Effector memory CD8-positive, alpha-beta T cell (primary cell): ENCODE data around the gene DSCAML1.
"Not testable (repeated sequence)": the region's sequence is repeated elsewhere in the genome, so short reads cannot be mapped to it uniquely, and the experiment has no call there.

Experiments
- ATAC-seq: fragments of 150-1000 bp; cut with Tn5 transposase; replicated peaks from 2 replicates; pipeline ENCODE4 v1.10.0; 2021; ENCODE audit warnings: mild to moderate bottlenecking, moderate library complexity
- DNase-seq, 3 experiments: peaks; one replicate each; pipeline ENCODE4 v3.0.0; 2021
- H3K27ac Mint-ChIP-seq, 2 donors: one replicate each; pipeline ENCODE4 v1.8.0; 2022; ENCODE audit warnings: mild to moderate bottlenecking in 2 of 2, mixed read lengths in 2 of 2, moderate library complexity in 2 of 2
- H3K27me3 Mint-ChIP-seq, 2 donors: one replicate each; pipeline ENCODE4 v1.8.0; 2022; ENCODE audit warnings: mixed read lengths in 2 of 2
- H3K36me3 Mint-ChIP-seq: one replicate; pipeline ENCODE4 v1.8.0; 2022; ENCODE audit warnings: mild to moderate bottlenecking, moderate library complexity, mixed read lengths; ENCODE audit not compliant: insufficient read depth
- H3K4me1 Mint-ChIP-seq, 2 donors: one replicate each; pipeline ENCODE4 v1.8.0; 2022; ENCODE audit warnings: low read depth in 2 of 2, mixed read lengths in 2 of 2
- H3K4me3 Mint-ChIP-seq, 2 donors: one replicate each; pipeline ENCODE4 v1.8.0; 2022; ENCODE audit warnings: mild to moderate bottlenecking in 2 of 2, mixed read lengths in 2 of 2, moderate library complexity in 2 of 2
- H3K9me3 Mint-ChIP-seq, 2 donors: one replicate each; pipeline ENCODE4 v1.8.0; 2022; ENCODE audit warnings: mixed read lengths in 2 of 2

DSCAML1 gene

GRCh38 chr11:117461396-117462182, 335.4 kb downstream of the DSCAML1 start:
- DNase-seq (no peak), ATAC-seq (no peak)
- Mint-ChIP-seq H3K4me3 (no peak overlapping the region), H3K4me1 (peaks cover 0 to 6% of the 10 kb centered on the region in 2 donors), H3K9me3 (no peaks in the 10 kb centered on the region), H3K27me3 (peaks cover 23 to 67% of the 10 kb centered on the region in 2 donors), H3K36me3 (no peaks in the 10 kb centered on the region), H3K27ac (no peak overlapping the region)

- Mint-ChIP-seq H3K4me1 (peaks cover 0 to 6% of the 10 kb centered on the region in 2 donors), H3K27me3 (peaks cover 16 to 79% of the 10 kb centered on the region in 2 donors), H3K4me3 (no peak overlapping the region), H3K27ac (no peak overlapping the region), H3K36me3 (no peaks in the 10 kb centered on the region), H3K9me3 (no peaks in the 10 kb centered on the region)
- ATAC-seq (no peak), DNase-seq (no peak)
Observed at GRCh38 chr11:117459979-117460300, 337.1 kb downstream of the DSCAML1 start.

- H3K9me3 Mint-ChIP-seq: peaks cover 0 to 5% of the 10 kb centered on the region in 2 donors
- ATAC-seq: no peak
- peaks cover 18 to 79% of the 10 kb centered on the region in 2 donors for H3K27me3 Mint-ChIP-seq
- no peak overlapping the region for H3K27ac Mint-ChIP-seq
- H3K4me3 Mint-ChIP-seq: no peak overlapping the region
- no peak for DNase-seq
- H3K4me1 Mint-ChIP-seq: peaks cover 0 to 6% of the 10 kb centered on the region in 2 donors
- H3K36me3 Mint-ChIP-seq: no peaks in the 10 kb centered on the region
Observed at GRCh38 chr11:117459123-117459978, 337.7 kb downstream of the DSCAML1 start.

- Mint-ChIP-seq H3K27ac (no peak overlapping the region), H3K9me3 (peaks cover 2 to 10% of the 10 kb centered on the region in 2 donors), H3K27me3 (peaks cover 27 to 76% of the 10 kb centered on the region in 2 donors), H3K4me1 (peaks cover 0 to 6% of the 10 kb centered on the region in 2 donors), H3K36me3 (no peaks in the 10 kb centered on the region), H3K4me3 (no peak overlapping the region)
- DNase-seq (no peak), ATAC-seq (no peak)
Observed at GRCh38 chr11:117458275-117459122, 338.5 kb downstream of the DSCAML1 start.

GRCh38 chr11:117457835-117458234, 339.2 kb downstream of the DSCAML1 start:
- Mint-ChIP-seq H3K36me3 (no peaks in the 10 kb centered on the region), H3K27ac (no peak overlapping the region), H3K9me3 (peaks cover 2 to 10% of the 10 kb centered on the region in 2 donors), H3K4me3 (no peak overlapping the region), H3K27me3 (peaks cover 28 to 75% of the 10 kb centered on the region in 2 donors), H3K4me1 (peaks cover 0 to 6% of the 10 kb centered on the region in 2 donors)
- ATAC-seq: no peak
- DNase-seq: no peak

GRCh38 chr11:117457031-117457785, 339.8 kb downstream of the DSCAML1 start:
- no peak overlapping the region for H3K27ac Mint-ChIP-seq
- no peaks in the 10 kb centered on the region for H3K36me3 Mint-ChIP-seq
- ATAC-seq: no peak

GRCh38 chr11:117456721-117457029, 340.3 kb downstream of the DSCAML1 start:
- Mint-ChIP-seq H3K27me3 (peaks cover 28 to 75% of the 10 kb centered on the region in 2 donors), H3K9me3 (peaks cover 2 to 10% of the 10 kb centered on the region in 2 donors)
- ATAC-seq, H3K4me1 Mint-ChIP-seq, H3K36me3 Mint-ChIP-seq, H3K4me3 Mint-ChIP-seq, DNase-seq, H3K27ac Mint-ChIP-seq: not testable (repeated sequence)

More at GRCh38 chr11:117457031-117457785, 339.8 kb downstream of the DSCAML1 start:
- peaks cover 28 to 75% of the 10 kb centered on the region in 2 donors for H3K27me3 Mint-ChIP-seq
- DNase-seq: no peak
- peaks cover 0 to 6% of the 10 kb centered on the region in 2 donors for H3K4me1 Mint-ChIP-seq
- H3K9me3 Mint-ChIP-seq: peaks cover 2 to 10% of the 10 kb centered on the region in 2 donors
- no peak overlapping the region for H3K4me3 Mint-ChIP-seq

- no peak for DNase-seq
- Mint-ChIP-seq H3K27me3 (peaks cover 25 to 70% of the 10 kb centered on the region in 2 donors), H3K4me1 (peaks cover 0 to 6% of the 10 kb centered on the region in 2 donors), H3K4me3 (no peak overlapping the region), H3K36me3 (no peaks in the 10 kb centered on the region), H3K27ac (no peak overlapping the region), H3K9me3 (peaks cover 2 to 10% of the 10 kb centered on the region in 2 donors)
- ATAC-seq: no peak
Observed at GRCh38 chr11:117456027-117456720, 340.8 kb downstream of the DSCAML1 start.

- H3K4me1 Mint-ChIP-seq: peaks cover 0 to 2% of the 10 kb centered on the region in 2 donors
- H3K4me3 Mint-ChIP-seq: no peak overlapping the region
- H3K27ac Mint-ChIP-seq: no peak overlapping the region
- H3K36me3 Mint-ChIP-seq: peaks cover 4% of the 10 kb centered on the region
- DNase-seq (no peak), ATAC-seq (no peak)
- H3K27me3 Mint-ChIP-seq: peaks cover 28 to 65% of the 10 kb centered on the region in 2 donors
- peaks cover 2 to 10% of the 10 kb centered on the region in 2 donors for H3K9me3 Mint-ChIP-seq
Observed at GRCh38 chr11:117454564-117454917, 342.5 kb downstream of the DSCAML1 start.

- peaks cover 4% of the 10 kb centered on the region for H3K36me3 Mint-ChIP-seq
- H3K27me3 Mint-ChIP-seq: peaks cover 28 to 65% of the 10 kb centered on the region in 2 donors
- DNase-seq: no peak
- H3K27ac Mint-ChIP-seq: no peak overlapping the region
- peaks cover 2 to 10% of the 10 kb centered on the region in 2 donors for H3K9me3 Mint-ChIP-seq
- H3K4me3 Mint-ChIP-seq: no peak overlapping the region
- no peak for ATAC-seq
- H3K4me1 Mint-ChIP-seq: no peaks in the 10 kb centered on the region
Observed at GRCh38 chr11:117453886-117454563, 343.0 kb downstream of the DSCAML1 start.

GRCh38 chr11:117449111-117449693, 347.8 kb downstream of the DSCAML1 start:
- Mint-ChIP-seq H3K27ac (no peak overlapping the region), H3K4me1 (no peaks in the 10 kb centered on the region), H3K36me3 (peaks cover 4% of the 10 kb centered on the region), H3K27me3 (peaks cover 29 to 61% of the 10 kb centered on the region in 2 donors), H3K4me3 (no peak overlapping the region), H3K9me3 (peaks cover 2 to 4% of the 10 kb centered on the region in 2 donors)
- DNase-seq: no peak
- no peak for ATAC-seq
